MM.1S (cell line): ENCODE data around the gene CALCR.

Experiments
- DNase-seq: peaks from one replicate; pipeline ENCODE4 v3.0.0-alpha.2; 2015
- H2AFZ ChIP-seq: fragments of 300-600 bp; sonication (generic); 2 replicates; pipeline ENCODE4 v1.6.0; 2016; ENCODE audit warnings: antibody characterized with exemption, low read length
- H3F3A ChIP-seq: fragments of 300-600 bp; sonication (generic); 2 replicates; pipeline ENCODE4 v1.6.1; 2016; ENCODE audit warnings: mild to moderate bottlenecking, antibody characterized with exemption, low read length, moderate library complexity, mixed read lengths; ENCODE audit not compliant: insufficient read depth
- H3K27ac ChIP-seq: fragments of 300-600 bp; sonication (generic); 2 replicates; pipeline ENCODE4 v1.5.1; 2016; ENCODE audit warnings: mild to moderate bottlenecking, low read length
- H3K27me3 ChIP-seq: fragments of 300-600 bp; sonication (generic); replicated peaks from 2 replicates; pipeline ENCODE4 v1.6.0; 2016; ENCODE audit warnings: low read length; ENCODE audit not compliant: insufficient read depth
- H3K36me3 ChIP-seq: fragments of 300-600 bp; sonication (generic); replicated peaks from 2 replicates; pipeline ENCODE4 v1.6.1; 2016; ENCODE audit warnings: mild to moderate bottlenecking, low read length, mixed read lengths; ENCODE audit not compliant: insufficient read depth
- H3K4me1 ChIP-seq: fragments of 300-600 bp; sonication (generic); 2 replicates; pipeline ENCODE4 v1.6.1; 2016; ENCODE audit warnings: low read length, mixed read lengths
- H3K4me2 ChIP-seq: fragments of 300-600 bp; sonication (generic); 2 replicates; pipeline ENCODE4 v1.6.0; 2016; ENCODE audit warnings: low read depth, low read length
- H3K4me3 ChIP-seq: fragments of 300-600 bp; sonication (generic); 2 replicates; pipeline ENCODE4 v1.5.1; 2016; ENCODE audit warnings: low read length, mixed read lengths
- H3K79me2 ChIP-seq: fragments of 300-600 bp; sonication (generic); 2 replicates; pipeline ENCODE4 v1.6.1; 2016; ENCODE audit warnings: mixed run types, low read length, mixed read lengths
- H3K9ac ChIP-seq: fragments of 300-600 bp; sonication (generic); 2 replicates; pipeline ENCODE4 v1.6.1; 2016; ENCODE audit warnings: low read length, mixed read lengths
- H3K9me2 ChIP-seq: fragments of 300-600 bp; sonication (generic); replicated peaks from 2 replicates; pipeline ENCODE4 v1.6.1; 2016; ENCODE audit warnings: mild to moderate bottlenecking, low read length, mixed read lengths; ENCODE audit not compliant: insufficient read depth
- H3K9me3 ChIP-seq: fragments of 300-600 bp; sonication (generic); replicated peaks from 2 replicates; pipeline ENCODE4 v1.6.1; 2016; ENCODE audit warnings: mild to moderate bottlenecking, low read length, mixed read lengths; ENCODE audit not compliant: insufficient read depth
- H4K20me1 ChIP-seq: fragments of 300-600 bp; sonication (generic); 2 replicates; pipeline ENCODE4 v1.6.1; 2016; ENCODE audit warnings: mild to moderate bottlenecking, low read length, moderate library complexity, mixed read lengths; ENCODE audit not compliant: insufficient read depth
- CTCF ChIP-seq: fragments of 300-600 bp; sonication (generic); IDR thresholded peaks from 2 replicates; pipeline ENCODE4 v1.5.1; 2016; ENCODE audit warnings: antibody characterized with exemption, low read length, mixed read lengths
- EZH2 ChIP-seq: fragments of 300-600 bp; sonication (generic); optimal IDR thresholded peaks from 2 replicates; pipeline ENCODE3; 2017; ENCODE audit warnings: low read depth, mild to moderate bottlenecking, antibody characterized with exemption, low read length, mixed read lengths
- EZH2phosphoT487 ChIP-seq: fragments of 300-600 bp; sonication (generic); IDR thresholded peaks from 2 replicates; pipeline ENCODE4 v1.6.1; 2018; ENCODE audit warnings: antibody characterized with exemption, low read length

CALCR gene

GRCh38 chr7:93435791-93436190, 138.7 kb downstream of the CALCR start:
- Histone ChIP-seq H2AFZ (no peak overlapping the region), H3K9me3 (no peaks in the 10 kb centered on the region), H3K9ac (no peak overlapping the region), H3F3A (no peaks in the 10 kb centered on the region), H4K20me1 (no peaks in the 10 kb centered on the region), H3K9me2 (no peaks in the 10 kb centered on the region), H3K27me3 (no peaks in the 10 kb centered on the region), H3K27ac (no peak overlapping the region), H3K4me3 (no peak overlapping the region), H3K4me1 (peaks cover 5% of the 10 kb centered on the region), H3K36me3 (no peaks in the 10 kb centered on the region), H3K4me2 (no peak overlapping the region), H3K79me2 (no peaks in the 10 kb centered on the region)
- no peak for TF ChIP-seq EZH2
- TF ChIP-seq EZH2phosphoT487, result no peak
- no peak for TF ChIP-seq CTCF
- DNase-seq, result no peak

GRCh38 chr7:93432130-93432529, 142.4 kb downstream of the CALCR start:
- no peaks in the 10 kb centered on the region for H3K79me2 ChIP-seq
- DNase-seq, result no peak
- H3F3A ChIP-seq, result peaks cover 4% of the 10 kb centered on the region
- H3K27me3 ChIP-seq, result no peaks in the 10 kb centered on the region
- H3K9me2 ChIP-seq, result no peaks in the 10 kb centered on the region
- TF ChIP-seq EZH2 (no peak), EZH2phosphoT487 (no peak), CTCF (no peak)
- peaks cover 21% of the 10 kb centered on the region for H3K4me1 ChIP-seq
- no peaks in the 10 kb centered on the region for H3K9me3 ChIP-seq
- H3K4me2 ChIP-seq, result no peak overlapping the region
- H3K9ac ChIP-seq, result no peak overlapping the region
- no peak overlapping the region for H2AFZ ChIP-seq
- no peaks in the 10 kb centered on the region for H4K20me1 ChIP-seq
- no peak overlapping the region for H3K4me3 ChIP-seq
- H3K36me3 ChIP-seq, result no peaks in the 10 kb centered on the region
- no peak overlapping the region for H3K27ac ChIP-seq

GRCh38 chr7:93430917-93431588, 143.5 kb downstream of the CALCR start:
- DNase-seq, result no peak
- Histone ChIP-seq H3K9me2 (no peaks in the 10 kb centered on the region), H4K20me1 (no peaks in the 10 kb centered on the region), H3K9me3 (no peaks in the 10 kb centered on the region), H3K27me3 (no peaks in the 10 kb centered on the region), H3K36me3 (no peaks in the 10 kb centered on the region), H3F3A (peaks cover 8% of the 10 kb centered on the region), H3K27ac (no peak overlapping the region), H3K4me1 (peaks cover 31% of the 10 kb centered on the region), H3K79me2 (no peaks in the 10 kb centered on the region), H3K9ac (no peak overlapping the region), H3K4me2 (no peak overlapping the region), H3K4me3 (no peak overlapping the region), H2AFZ (no peak overlapping the region)
- TF ChIP-seq EZH2phosphoT487 (no peak), CTCF (no peak), EZH2 (no peak)
